Nephron (organoid): Measurements from ENCODE around the gene LAPTM5.

ENCODE experiments used
- H3K27ac Mint-ChIP-seq, 3 experiments: 2 replicates each; pipeline ENCODE4 v1.8.0; 2020; ENCODE audit warnings: mixed read lengths in 3 of 3, mild to moderate bottlenecking in 2 of 3, moderate library complexity in 1 of 3
- H3K27me3 Mint-ChIP-seq: 2 replicates; pipeline ENCODE4 v1.8.0; 2021; ENCODE audit warnings: low read depth, mild to moderate bottlenecking, moderate library complexity, mixed read lengths
- H3K36me3 Mint-ChIP-seq: 2 replicates; pipeline ENCODE4 v1.8.0; 2020; ENCODE audit warnings: low read depth, mixed read lengths
- H3K4me1 Mint-ChIP-seq: 2 replicates; pipeline ENCODE4 v1.8.0; 2020; ENCODE audit warnings: mixed read lengths
- H3K4me3 Mint-ChIP-seq, 3 experiments: 2 replicates each; pipeline ENCODE4 v1.8.0; 2020; ENCODE audit warnings: mild to moderate bottlenecking in 3 of 3, mixed read lengths in 3 of 3, moderate library complexity in 2 of 3
- H3K9me3 Mint-ChIP-seq: 2 replicates; pipeline ENCODE4 v1.8.0; 2020; ENCODE audit warnings: mixed read lengths
- CTCF ChIP-seq, 3 experiments: fragments of 200-600 bp; sonication (generic); IDR thresholded peaks; one replicate each; pipeline ENCODE4 v1.5.0; 2021; ENCODE audit warnings: antibody characterized with exemption in 3 of 3; ENCODE audit not compliant: unreplicated experiment in 3 of 3

The LAPTM5 gene

GRCh38 chr1:30737357-30738039 is 20.1 kb downstream of the LAPTM5 start:
- no peak for TF ChIP-seq CTCF (IDR thresholded peaks at IDR 0.05; ENCODE audit: unreplicated experiment in 3 of 3)
- Mint-ChIP-seq H3K4me1 (peaks cover 5% of the 10 kb centered on the region), H3K27me3 (peaks cover 14% of the 10 kb centered on the region), H3K9me3 (peaks cover 2% of the 10 kb centered on the region), H3K4me3 (no peak overlapping the region), H3K36me3 (no peaks in the 10 kb centered on the region), H3K27ac (no peak overlapping the region)

- peaks cover 2% of the 10 kb centered on the region for H3K9me3 Mint-ChIP-seq
- H3K27ac Mint-ChIP-seq, result no peak overlapping the region
- TF ChIP-seq CTCF (IDR thresholded peaks at IDR 0.05; ENCODE audit: unreplicated experiment in 3 of 3), result no peak
- peaks cover 4% of the 10 kb centered on the region for H3K4me1 Mint-ChIP-seq
- peaks cover 12% of the 10 kb centered on the region for H3K27me3 Mint-ChIP-seq
- no peaks in the 10 kb centered on the region for H3K36me3 Mint-ChIP-seq
- no peak overlapping the region for H3K4me3 Mint-ChIP-seq
Measured at GRCh38 chr1:30735668-30736498, 21.7 kb downstream of the LAPTM5 start.

DNA sequence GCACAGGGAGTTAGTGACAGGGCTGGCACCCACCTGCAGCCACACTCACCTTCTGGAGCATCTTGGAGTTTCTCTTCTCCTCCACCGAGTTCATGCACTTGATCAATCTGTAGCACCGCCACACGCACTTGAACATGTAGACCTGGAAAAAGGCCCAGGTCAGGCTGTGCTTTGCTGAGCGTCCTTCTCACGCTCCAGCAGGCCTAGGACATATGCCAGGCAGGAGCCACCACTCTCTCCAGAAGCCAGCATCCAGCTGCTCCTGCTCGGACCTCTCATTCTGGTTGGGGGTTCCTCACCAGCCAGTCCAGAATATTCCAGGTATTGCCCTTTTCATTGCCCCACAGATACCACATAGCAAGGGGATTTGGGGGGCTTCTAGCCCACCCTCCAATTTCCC is 22.4 kb downstream of the LAPTM5 start:
- Mint-ChIP-seq H3K9me3 (peaks cover 2% of the 10 kb centered on the region), H3K27me3 (peaks cover 8% of the 10 kb centered on the region), H3K27ac (peak overlapping the region in 1 of 3 experiments; percentile 2), H3K36me3 (no peaks in the 10 kb centered on the region), H3K4me3 (no peak overlapping the region), H3K4me1 (peaks cover 7% of the 10 kb centered on the region)
- no peak for TF ChIP-seq CTCF (IDR thresholded peaks at IDR 0.05; ENCODE audit: unreplicated experiment in 3 of 3)

GRCh38 chr1:30734580-30734979 is 23.0 kb downstream of the LAPTM5 start:
- no peak for TF ChIP-seq CTCF (IDR thresholded peaks at IDR 0.05; ENCODE audit: unreplicated experiment in 3 of 3)
- H3K27me3 Mint-ChIP-seq, result peaks cover 8% of the 10 kb centered on the region
- peak overlapping the region in 1 of 3 experiments; percentile 2 for H3K27ac Mint-ChIP-seq
- H3K9me3 Mint-ChIP-seq, result peaks cover 2% of the 10 kb centered on the region
- H3K4me1 Mint-ChIP-seq, result peaks cover 10% of the 10 kb centered on the region
- H3K36me3 Mint-ChIP-seq, result no peaks in the 10 kb centered on the region
- no peak overlapping the region for H3K4me3 Mint-ChIP-seq

- TF ChIP-seq CTCF (IDR thresholded peaks at IDR 0.05; ENCODE audit: unreplicated experiment in 3 of 3), result no peak
- peaks cover 2% of the 10 kb centered on the region for H3K9me3 Mint-ChIP-seq
Measured at GRCh38 chr1:30734106-30734505, 23.5 kb downstream of the LAPTM5 start.

More at GRCh38 chr1:30734106-30734505, 23.5 kb downstream of the LAPTM5 start:
- H3K4me1 Mint-ChIP-seq, result peaks cover 11% of the 10 kb centered on the region
- H3K4me3 Mint-ChIP-seq, result no peak overlapping the region
- no peaks in the 10 kb centered on the region for H3K36me3 Mint-ChIP-seq
- no peak overlapping the region for H3K27ac Mint-ChIP-seq
- peaks cover 8% of the 10 kb centered on the region for H3K27me3 Mint-ChIP-seq
